Stomach (tissue), 9 donors: Measurements from ENCODE around the gene CCDC88B. TPM values are rescaled to one million over a fixed set of nuclear protein-coding genes. Genes with fewer than 3 reads are reported as not detected.

Experiments used
- DNase-seq, 2 donors: peaks; one replicate each; pipeline versions ENCODE4 v3.0.0 to v3.0.0-alpha.2; 2013 to 2019
- H3K27ac ChIP-seq, 5 donors: fragments of 200-600 bp in 4 of 5; sonication (generic) in 4 of 5; one replicate each; pipeline ENCODE4 v1.5.1; 2013 to 2019; ENCODE audit warnings: mild to moderate bottlenecking in 1 of 5, moderate library complexity in 1 of 5
- H3K27me3 ChIP-seq, 3 donors: fragments of 200-600 bp; sonication (generic); one replicate each; pipeline ENCODE4 v1.5.1; 2017 to 2019; ENCODE audit warnings: mixed run types in 1 of 3
- H3K36me3 ChIP-seq, 4 donors: fragments of 200-600 bp; sonication (generic); 1 replicate in 3 of 4; 2 replicates in 1 of 4; pipeline ENCODE4 v1.5.1; 2016 to 2019
- H3K4me1 ChIP-seq, 4 donors: fragments of 200-600 bp; sonication (generic); one replicate each; pipeline ENCODE4 v1.5.1; 2016 to 2019
- H3K4me3 ChIP-seq, 4 donors: fragments of 200-600 bp; sonication (generic) in 3 of 4; one replicate each; pipeline ENCODE4 v1.5.1; 2016 to 2019; ENCODE audit warnings: mild to moderate bottlenecking in 1 of 4
- H3K9me3 ChIP-seq, 4 donors: fragments of 200-600 bp; sonication (generic); one replicate each; pipeline ENCODE4 v1.5.1; 2016 to 2019
- EP300 ChIP-seq: sonication (generic); formaldehyde crosslinking; IDR thresholded peaks from one replicate; pipeline ENCODE4 v1.6.1; 2017; ENCODE audit warnings: antibody characterized with exemption
- POLR2A ChIP-seq, 4 donors: fragments of 450-650 bp; IDR thresholded peaks; one replicate each; pipeline ENCODE4 v1.6.1; 2016; ENCODE audit warnings: antibody characterized with exemption in 4 of 4, control low read depth in 2 of 4, mild to moderate bottlenecking in 1 of 4, moderate library complexity in 1 of 4
- POLR2AphosphoS5 ChIP-seq, 3 donors: sonication (generic); formaldehyde crosslinking; IDR thresholded peaks; one replicate each; pipeline ENCODE4 v1.6.1; 2016; ENCODE audit warnings: antibody characterized with exemption in 3 of 3
- WGBS, 5 donors: extraction: QIAGEN DNeasy Blood & Tissue Kit in 3 of 5; methylation state at CpG; one replicate each; pipeline versions ENCODE4 v1.1.5 to v1.1.7; 2013 to 2018; 5-methylcytosine and 5-hydroxymethylcytosine counted together
- intact Hi-C: fragments of 100-400 bp; cut with DNase I; formaldehyde crosslinking; loops from one replicate; pipeline ENCODE4 v1.15.1; 2023; ENCODE audit warnings: low total_unique reads
- polyA plus RNA-seq, 3 donors: library from polyadenylated mRNA; stranded (reverse); fragments of 200-250 nt; gene quantifications; one replicate each; pipeline ENCODE4 v1.2.3, GENCODE V29; 2013
- total RNA-seq, 5 donors: library from RNA; depleted of rRNA; stranded (reverse); fragments of >200 nt; gene quantifications; one replicate each; pipeline versions ENCODE4 v1.1.0 to v1.2.3, GENCODE V29; 2014 to 2016
- TF ChIP-seq, protein P1 (sequence below), 7 experiments: fragments of 450-650 bp in 4 of 7; fragments of 200-600 bp in 3 of 7; sonication (generic) in 3 of 7; IDR thresholded peaks; one replicate each; pipeline ENCODE4 v1.5.1; 2016 to 2019; ENCODE audit warnings: antibody characterized with exemption in 7 of 7, control low read depth in 2 of 7, mild to moderate bottlenecking in 1 of 7
- donor health status: healthy with polysubstance abuse.
- donor health status: Bipolar disorder and iron deficiency.
- donor health status: healthy.

Gene CCDC88B
- total and polyA plus RNA-seq, 8 donors, result 1.8 to 137 (median 37.0) TPM

DNA sequence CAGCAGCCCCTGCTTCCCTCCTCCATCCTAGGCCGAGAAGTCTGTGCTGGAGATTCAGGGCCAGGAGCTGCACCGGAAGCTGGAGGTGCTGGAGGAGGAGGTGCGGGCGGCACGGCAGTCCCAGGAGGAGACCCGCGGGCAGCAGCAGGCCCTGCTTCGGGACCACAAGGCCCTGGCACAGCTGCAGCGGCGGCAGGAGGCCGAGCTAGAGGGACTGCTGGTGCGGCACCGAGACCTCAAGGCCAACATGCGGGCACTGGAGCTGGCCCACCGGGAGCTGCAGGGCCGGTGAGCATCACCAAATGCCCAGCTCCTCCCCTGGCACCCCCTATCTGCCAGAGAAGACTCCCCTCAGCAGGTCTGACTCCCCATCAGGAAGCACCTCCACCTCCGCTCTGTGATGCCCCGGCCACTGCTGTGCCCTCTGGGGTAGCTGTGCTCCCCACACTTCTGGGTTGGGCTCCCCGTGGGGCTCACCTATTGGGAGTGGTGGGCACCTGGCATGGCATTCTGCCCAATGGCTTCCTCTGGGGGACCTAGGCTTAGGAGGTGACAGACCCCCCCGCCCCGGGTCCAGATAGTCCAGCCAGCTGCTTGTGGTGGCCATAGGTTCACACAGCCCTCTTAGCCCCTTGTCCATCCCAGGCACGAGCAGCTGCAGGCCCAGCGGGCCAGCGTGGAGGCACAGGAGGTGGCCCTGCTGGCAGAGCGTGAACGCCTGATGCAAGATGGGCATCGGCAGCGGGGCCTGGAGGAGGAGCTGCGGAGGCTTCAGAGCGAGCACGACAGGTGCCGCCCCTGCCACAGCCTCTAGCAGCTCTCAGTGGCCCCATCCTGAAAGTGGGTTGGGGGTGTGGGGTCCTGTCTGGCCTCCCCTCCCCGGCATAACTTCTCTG is 12.3 kb downstream of the CCDC88B start:
- H3K36me3 ChIP-seq, result peaks cover 0 to 10% (median 0%) of the 10 kb centered on the region in 4 donors
- TF ChIP-seq POLR2A (IDR thresholded peaks at IDR 0.05), result no peak
- TF ChIP-seq POLR2AphosphoS5 (IDR thresholded peaks at IDR 0.05), result no peak
- TF ChIP-seq, protein P1, sequence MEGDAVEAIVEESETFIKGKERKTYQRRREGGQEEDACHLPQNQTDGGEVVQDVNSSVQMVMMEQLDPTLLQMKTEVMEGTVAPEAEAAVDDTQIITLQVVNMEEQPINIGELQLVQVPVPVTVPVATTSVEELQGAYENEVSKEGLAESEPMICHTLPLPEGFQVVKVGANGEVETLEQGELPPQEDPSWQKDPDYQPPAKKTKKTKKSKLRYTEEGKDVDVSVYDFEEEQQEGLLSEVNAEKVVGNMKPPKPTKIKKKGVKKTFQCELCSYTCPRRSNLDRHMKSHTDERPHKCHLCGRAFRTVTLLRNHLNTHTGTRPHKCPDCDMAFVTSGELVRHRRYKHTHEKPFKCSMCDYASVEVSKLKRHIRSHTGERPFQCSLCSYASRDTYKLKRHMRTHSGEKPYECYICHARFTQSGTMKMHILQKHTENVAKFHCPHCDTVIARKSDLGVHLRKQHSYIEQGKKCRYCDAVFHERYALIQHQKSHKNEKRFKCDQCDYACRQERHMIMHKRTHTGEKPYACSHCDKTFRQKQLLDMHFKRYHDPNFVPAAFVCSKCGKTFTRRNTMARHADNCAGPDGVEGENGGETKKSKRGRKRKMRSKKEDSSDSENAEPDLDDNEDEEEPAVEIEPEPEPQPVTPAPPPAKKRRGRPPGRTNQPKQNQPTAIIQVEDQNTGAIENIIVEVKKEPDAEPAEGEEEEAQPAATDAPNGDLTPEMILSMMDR (IDR thresholded peaks at IDR 0.05), result no peak
- TF ChIP-seq EP300, result no peak
- WGBS, 5 donors, result 92 to 97% (median 93%) methylated on average over 19 to 33 of the region's 33 CpGs
- no peaks in the 10 kb centered on the region for H3K9me3 ChIP-seq
- intact Hi-C loops, result no loop called here
- no peaks in the 10 kb centered on the region for H3K27me3 ChIP-seq
- no peak overlapping the region for H3K4me3 ChIP-seq
- H3K27ac ChIP-seq, result no peak overlapping the region
- peak in 1 of 2 donors; percentile 13 for DNase-seq
- peaks cover 9 to 42% (median 27%) of the 10 kb centered on the region in 4 donors for H3K4me1 ChIP-seq

DNA sequence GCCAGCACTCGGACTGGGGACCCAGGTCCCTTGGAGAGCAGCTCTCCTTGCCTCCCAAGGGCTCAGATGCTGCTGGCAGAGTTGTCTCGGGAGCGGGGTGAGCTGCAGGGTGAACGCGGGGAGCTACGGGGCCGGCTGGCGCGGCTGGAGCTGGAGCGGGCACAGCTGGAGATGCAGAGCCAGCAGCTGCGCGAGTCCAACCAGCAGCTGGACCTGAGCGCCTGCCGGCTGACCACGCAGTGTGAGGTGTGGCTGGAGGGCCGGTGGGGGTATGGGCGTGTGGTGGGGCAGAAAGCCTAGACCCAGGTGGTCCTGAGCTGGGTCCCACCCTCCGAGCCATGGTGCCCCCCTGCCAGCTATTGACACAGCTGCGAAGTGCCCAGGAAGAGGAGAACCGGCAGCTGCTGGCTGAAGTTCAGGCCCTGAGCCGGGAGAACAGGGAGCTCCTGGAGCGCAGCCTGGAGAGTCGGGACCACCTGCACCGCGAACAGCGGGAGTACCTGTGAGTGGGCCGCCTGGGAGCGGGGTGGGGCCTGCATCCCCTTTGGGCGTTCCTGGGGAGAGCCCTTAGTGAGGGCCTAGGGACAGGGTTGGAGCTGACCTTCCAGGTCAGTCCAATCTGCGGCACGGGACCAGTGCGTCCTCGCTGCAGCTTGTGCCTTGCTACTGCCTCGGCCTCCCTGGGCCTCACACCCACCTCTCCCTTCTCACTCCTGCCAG is 13.2 kb downstream of the CCDC88B start:
- WGBS, 5 donors, result 61 to 80% (median 77%) methylated on average over 28 to 34 of the region's 34 CpGs
- H3K27ac ChIP-seq, result no peak overlapping the region
- H3K4me1 ChIP-seq, result peaks cover 17 to 45% (median 31%) of the 10 kb centered on the region in 4 donors
- H3K9me3 ChIP-seq, result no peaks in the 10 kb centered on the region
- peaks cover 0 to 10% (median 0%) of the 10 kb centered on the region in 4 donors for H3K36me3 ChIP-seq
- H3K27me3 ChIP-seq, result no peaks in the 10 kb centered on the region
- DNase-seq, result peak in 1 of 2 donors; percentile 15
- H3K4me3 ChIP-seq, result no peak overlapping the region
- TF ChIP-seq, protein P1 (IDR thresholded peaks at IDR 0.05), result no peak
- TF ChIP-seq EP300 (no peak), POLR2A (IDR thresholded peaks at IDR 0.05) (no peak), POLR2AphosphoS5 (IDR thresholded peaks at IDR 0.05) (no peak)
- intact Hi-C loops, result no loop called here

DNA sequence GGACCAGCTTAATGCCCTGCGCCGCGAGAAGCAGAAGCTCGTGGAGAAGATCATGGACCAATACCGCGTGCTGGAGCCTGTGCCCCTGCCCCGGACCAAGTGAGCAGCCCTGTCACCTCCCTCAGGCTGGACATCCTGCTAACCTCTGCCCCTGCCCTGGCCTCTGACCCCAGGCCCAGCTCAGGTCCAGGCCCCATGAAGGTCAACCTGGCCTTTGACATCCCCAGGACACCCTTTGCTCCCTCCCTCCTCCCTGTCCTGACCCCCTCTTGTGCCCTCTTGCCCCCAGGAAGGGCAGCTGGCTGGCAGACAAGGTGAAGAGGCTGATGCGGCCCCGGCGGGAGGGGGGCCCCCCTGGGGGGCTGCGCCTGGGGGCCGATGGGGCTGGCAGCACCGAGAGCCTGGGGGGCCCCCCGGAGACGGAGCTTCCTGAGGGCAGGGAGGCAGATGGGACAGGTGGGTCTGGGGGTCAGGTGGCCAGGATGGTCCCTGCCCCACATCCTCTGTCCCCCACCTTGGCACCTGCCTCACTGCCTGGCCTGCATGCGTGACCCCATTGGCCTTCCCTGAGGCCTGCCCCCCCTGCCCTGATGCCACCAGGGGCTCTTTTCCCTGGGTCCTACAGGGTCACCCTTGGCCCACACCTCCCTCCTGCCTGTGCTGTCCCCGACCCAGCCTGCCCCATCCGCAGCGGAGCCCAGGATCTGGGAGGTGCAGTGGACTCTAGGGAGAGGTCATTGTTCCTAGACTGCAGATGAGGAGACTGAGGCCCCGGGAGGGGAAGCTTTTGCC is 13.9 kb downstream of the CCDC88B start:
- H3K27ac ChIP-seq, result no peak overlapping the region
- DNase-seq, result peak in 1 of 2 donors; percentile 13
- intact Hi-C loops, result no loop called here
- peaks cover 23 to 47% (median 35%) of the 10 kb centered on the region in 4 donors for H3K4me1 ChIP-seq
- no peaks in the 10 kb centered on the region for H3K27me3 ChIP-seq
- WGBS, 5 donors, result 82 to 88% (median 86%) methylated on average over 12 to 20 of the region's 20 CpGs
- no peak overlapping the region for H3K4me3 ChIP-seq
- peaks cover 0 to 10% (median 0%) of the 10 kb centered on the region in 4 donors for H3K36me3 ChIP-seq
- TF ChIP-seq POLR2A (IDR thresholded peaks at IDR 0.05), result no peak
- no peaks in the 10 kb centered on the region for H3K9me3 ChIP-seq

DNA sequence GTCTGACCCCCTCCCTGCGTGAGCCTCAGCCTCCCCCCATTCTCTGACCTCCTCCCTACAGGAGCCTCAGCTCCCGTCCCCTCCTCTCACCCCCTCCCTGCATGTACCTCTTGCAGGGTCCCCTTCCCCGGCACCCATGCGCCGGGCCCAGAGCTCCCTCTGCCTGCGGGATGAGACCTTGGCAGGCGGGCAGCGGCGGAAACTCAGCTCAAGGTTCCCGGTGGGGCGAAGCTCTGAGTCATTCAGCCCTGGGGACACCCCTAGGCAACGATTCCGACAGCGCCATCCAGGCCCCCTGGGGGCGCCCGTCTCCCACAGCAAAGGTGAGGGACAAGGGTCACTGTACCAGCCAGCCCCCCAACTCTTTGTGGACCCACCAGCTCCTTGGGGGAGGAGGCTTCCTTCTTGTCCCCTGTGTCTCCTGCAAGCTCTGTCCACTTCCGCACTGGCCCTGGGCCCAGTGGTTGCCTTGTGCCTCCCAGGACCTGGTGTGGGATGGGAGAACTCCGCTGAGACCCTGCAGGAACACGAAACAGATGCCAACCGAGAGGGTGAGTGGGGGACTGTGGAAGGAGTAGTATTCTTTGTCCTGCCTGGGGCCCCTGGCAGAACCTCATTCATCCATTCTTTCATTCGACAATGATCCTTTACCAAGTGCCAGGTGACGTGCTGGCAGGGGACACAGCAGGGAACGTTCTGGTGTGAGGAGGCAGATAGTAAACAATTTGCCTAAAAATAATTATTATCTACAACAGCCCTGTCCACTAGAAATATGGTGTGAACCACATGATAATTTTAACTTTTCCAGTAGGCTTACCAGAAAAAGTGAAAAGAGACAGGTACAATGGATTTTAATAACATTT is 15.3 kb downstream of the CCDC88B start:
- no peaks in the 10 kb centered on the region for H3K27me3 ChIP-seq
- peak overlapping the region; percentile 55 to 86 (median 68) for H3K27ac ChIP-seq
- peak; percentile 85 to 93 for DNase-seq
- intact Hi-C loops, result no loop called here
- peaks cover 0 to 5% (median under 1%) of the 10 kb centered on the region in 4 donors for H3K36me3 ChIP-seq
- 9 to 24% (median 15%) methylated on average over 17 to 23 of the region's 23 CpGs for WGBS, 5 donors
- no peaks in the 10 kb centered on the region for H3K9me3 ChIP-seq
- peaks cover 33 to 58% (median 47%) of the 10 kb centered on the region in 4 donors for H3K4me1 ChIP-seq
- TF ChIP-seq POLR2A (IDR thresholded peaks at IDR 0.05) (no peak), EP300 (no peak), POLR2AphosphoS5 (IDR thresholded peaks at IDR 0.05) (peak in 2 of 3 donors; percentile 41 to 83)
- TF ChIP-seq, protein P1 (IDR thresholded peaks at IDR 0.05), result peak in 5 of 7 experiments; percentile 60 to 92 (median 72)
- peak overlapping the region; percentile 22 to 36 (median 31) for H3K4me3 ChIP-seq
